GM11168 (cell line): ENCODE data around the gene SMAP2.
"Not testable (repeated sequence)": the region's sequence is repeated elsewhere in the genome, so short reads cannot be mapped to it uniquely, and the experiment has no call there.

Experiments used
- in situ Hi-C: fragments of 300-500 bp; cut with MboI; formaldehyde crosslinking; loops from one replicate; pipeline ENCODE4 v1.12.0; 2022; ENCODE audit warnings: low sequenced_read_pairs; ENCODE audit not compliant: unreplicated experiment

SMAP2 gene

GRCh38 chr1:40373323-40374283 lies at the start of gene SMAP2:
TSS of gene SMAP2 (plus strand) at chr1:40373727. CDS start at chr1:40374121, 394 bp downstream.
- in situ Hi-C loops = no loop called here

GRCh38 chr1:40331403-40331802 lies 42.1 kb upstream of the SMAP2 start:
- in situ Hi-C loops = loop anchor here (10.0 kb wide), 1 partner anchor 237 kb away; the partner anchor contains the start of gene PPT1

- in situ Hi-C loops = loop anchor here (10.0 kb wide), 1 partner anchor 238 kb away; the partner anchor contains the start of gene PPT1
These were observed 40.8 kb upstream of the SMAP2 start for GRCh38 chr1:40332695-40333094.

- in situ Hi-C loops = loop anchor here (5.0 to 10.0 kb wide), 2 partner anchors 185 to 243 kb away; partner anchors contain the start of gene PPT1
These were observed 36.1 kb upstream of the SMAP2 start for GRCh38 chr1:40337443-40337842.

GRCh38 chr1:40338745-40339419 lies 34.6 kb upstream of the SMAP2 start:
- in situ Hi-C loops = loop anchor here (5.0 to 10.0 kb wide), 2 partner anchors 187 to 244 kb away; partner anchors contain the start of gene PPT1

- in situ Hi-C loops = loop anchor here (5.0 to 10.0 kb wide), 2 partner anchors 187 to 245 kb away; partner anchors contain the start of gene PPT1
These were observed 33.9 kb upstream of the SMAP2 start for GRCh38 chr1:40339420-40340323.

- in situ Hi-C loops = no loop called here
These were observed 31.8 kb upstream of the SMAP2 start for GRCh38 chr1:40341491-40342380.

GRCh38 chr1:40342381-40342717 lies 31.2 kb upstream of the SMAP2 start:
- in situ Hi-C loops = not testable (repeated sequence)

GRCh38 chr1:40344597-40344996 lies 28.9 kb upstream of the SMAP2 start:
- in situ Hi-C loops = no loop called here

GRCh38 chr1:40350391-40350790 lies 23.1 kb upstream of the SMAP2 start:
- in situ Hi-C loops = no loop called here

- in situ Hi-C loops = no loop called here
These were observed 22.4 kb upstream of the SMAP2 start for GRCh38 chr1:40351124-40351523.

- in situ Hi-C loops = no loop called here
These were observed 21.4 kb upstream of the SMAP2 start for GRCh38 chr1:40352126-40352525.

GRCh38 chr1:40353082-40353481 lies 20.4 kb upstream of the SMAP2 start:
- in situ Hi-C loops = no loop called here

GRCh38 chr1:40357625-40358024 lies 15.9 kb upstream of the SMAP2 start:
- in situ Hi-C loops = no loop called here

GRCh38 chr1:40360631-40361030 lies 12.9 kb upstream of the SMAP2 start:
- in situ Hi-C loops = no loop called here

GRCh38 chr1:40361201-40361600 lies 12.3 kb upstream of the SMAP2 start:
- in situ Hi-C loops = no loop called here

- in situ Hi-C loops = no loop called here
These were observed 11.9 kb upstream of the SMAP2 start for GRCh38 chr1:40361637-40362036.

- in situ Hi-C loops = no loop called here
These were observed 11.3 kb upstream of the SMAP2 start for GRCh38 chr1:40362199-40362598.

GRCh38 chr1:40362699-40363098 lies 10.8 kb upstream of the SMAP2 start:
- in situ Hi-C loops = no loop called here
